Transverse colon (tissue), 4 donors: ENCODE data around the gene PARP4. TPM values are rescaled to one million over a fixed set of nuclear protein-coding genes. Genes with fewer than 3 reads are reported as not detected.
"Not testable (repeated sequence)": the region's sequence is repeated elsewhere in the genome, so short reads cannot be mapped to it uniquely, and the experiment has no call there.

Experiments used
- DNase-seq: peaks from one replicate; pipeline ENCODE4 v3.0.0-alpha.2; 2019
- H3K27ac ChIP-seq, 4 donors: fragments of 200-600 bp; sonication (generic); 2 replicates each; pipeline ENCODE4 v1.5.1; 2016 to 2018; ENCODE audit warnings: inconsistent platforms in 4 of 4
- H3K27me3 ChIP-seq: fragments of 200-600 bp; sonication (generic); 2 replicates; pipeline ENCODE4 v1.5.1; 2017; ENCODE audit warnings: inconsistent platforms
- H3K36me3 ChIP-seq, 4 donors: fragments of 200-600 bp; sonication (generic); 2 replicates each; pipeline ENCODE4 v1.5.1; 2017 to 2019; ENCODE audit warnings: inconsistent platforms in 4 of 4
- H3K4me1 ChIP-seq, 4 donors: fragments of 200-600 bp; sonication (generic); 2 replicates each; pipeline ENCODE4 v1.5.1; 2017 to 2020; ENCODE audit warnings: inconsistent platforms in 4 of 4
- H3K4me3 ChIP-seq, 4 donors: fragments of 200-600 bp; sonication (generic); 1 replicate in 1 of 4; 2 replicates in 3 of 4; pipeline versions ENCODE4 v1.5.1 to v1.6.1; 2017 to 2019; ENCODE audit warnings: inconsistent platforms in 4 of 4
- H3K9me3 ChIP-seq, 2 donors: fragments of 200-600 bp; sonication (generic); 2 replicates each; pipeline ENCODE4 v1.5.1; 2017 to 2019; ENCODE audit warnings: inconsistent platforms in 2 of 2
- CTCF ChIP-seq, 5 experiments: fragments of 200-600 bp in 3 of 5; fragments of 450-650 bp in 2 of 5; sonication (generic) in 3 of 5; IDR thresholded peaks; 1 replicate in 2 of 5; 2 replicates in 3 of 5; pipeline ENCODE4 v1.5.1; 2016 to 2017; ENCODE audit warnings: antibody characterized with exemption in 5 of 5, inconsistent platforms in 3 of 5, mild to moderate bottlenecking in 2 of 5, moderate library complexity in 1 of 5
- EP300 ChIP-seq: sonication (generic); formaldehyde crosslinking; IDR thresholded peaks from one replicate; pipeline ENCODE4 v1.6.1; 2017; ENCODE audit warnings: antibody characterized with exemption, low read depth
- POLR2A ChIP-seq: fragments of 450-650 bp; IDR thresholded peaks from one replicate; pipeline ENCODE4 v1.6.1; 2016; ENCODE audit warnings: antibody characterized with exemption, mild to moderate bottlenecking, moderate library complexity
- POLR2AphosphoS5 ChIP-seq, 3 donors: sonication (generic); formaldehyde crosslinking; IDR thresholded peaks; one replicate each; pipeline ENCODE4 v1.6.1; 2016; ENCODE audit warnings: antibody characterized with exemption in 3 of 3
- WGBS, 2 donors: methylation state at CpG; one replicate each; pipeline ENCODE4 v1.1.5; 2018; ENCODE audit warnings: low coverage in 1 of 2; 5-methylcytosine and 5-hydroxymethylcytosine counted together
- in situ Hi-C, 4 donors: fragments of 200-750 bp; cut with MboI; loops; one replicate each; pipeline versions ENCODE4 v1.15.0 to v1.15.1; 2017; ENCODE audit warnings: low sequenced_read_pairs in 3 of 4, low pct_ligation_motif_present in 1 of 4, low pct_unique_long_range_greater_than_20kb in 1 of 4
- intact Hi-C: fragments of 100-400 bp; cut with DNase I; formaldehyde crosslinking; loops from one replicate; pipeline ENCODE4 v1.15.1; 2023; ENCODE audit warnings: low total_unique reads
- total RNA-seq, 4 donors: library from RNA; depleted of rRNA; stranded (reverse); fragments of >200 nt; gene quantifications; one replicate each; pipeline ENCODE4 v1.1.0, GENCODE V29; 2016

Gene PARP4
- total RNA-seq, 4 donors from 2014 or later: 120 to 176 (median 147) TPM

- in situ Hi-C loops (loop anchor here in 1 of 4 donors (5.0 kb wide), 1 partner anchor 1425 kb away; no protein-coding TSS in a partner anchor), intact Hi-C loops (loop anchor here (5.0 kb wide), 1 partner anchor 1425 kb away; no protein-coding TSS in a partner anchor)
Measured at GRCh38 chr13:24386816-24387708, 125.5 kb downstream of the PARP4 start.

GRCh38 chr13:24385902-24386301 lies 126.7 kb downstream of the PARP4 start:
- no peak overlapping the region for H3K4me3 ChIP-seq
- intact Hi-C loops: loop anchor here (5.0 kb wide), 1 partner anchor 1424 kb away; no protein-coding TSS in a partner anchor
- H3K9me3 ChIP-seq: no peaks in the 10 kb centered on the region
- in situ Hi-C loops: loop anchor here in 1 of 4 donors (5.0 kb wide), 1 partner anchor 1424 kb away; no protein-coding TSS in a partner anchor
- H3K36me3 ChIP-seq: no peaks in the 10 kb centered on the region
- no peaks in the 10 kb centered on the region for H3K27me3 ChIP-seq
- DNase-seq: no peak
- no peaks in the 10 kb centered on the region for H3K4me1 ChIP-seq
- WGBS, 2 donors: 83% methylated on average over 10 of the region's 10 CpGs; no CpG with 5 or more reads in 1 of the 2 donors
- TF ChIP-seq EP300 (no peak), POLR2AphosphoS5 (IDR thresholded peaks at IDR 0.05) (no peak), CTCF (IDR thresholded peaks at IDR 0.05) (no peak), POLR2A (no peak)
- H3K27ac ChIP-seq: no peak overlapping the region

More at GRCh38 chr13:24386816-24387708, 125.5 kb downstream of the PARP4 start:
- Histone ChIP-seq H3K4me1 (no peaks in the 10 kb centered on the region), H3K4me3 (no peak overlapping the region), H3K27ac (no peak overlapping the region), H3K9me3 (no peaks in the 10 kb centered on the region), H3K36me3 (no peaks in the 10 kb centered on the region), H3K27me3 (no peaks in the 10 kb centered on the region)
- 85 to 93% methylated on average over 3 to 23 of the region's 23 CpGs for WGBS, 2 donors
- TF ChIP-seq EP300 (no peak), POLR2AphosphoS5 (IDR thresholded peaks at IDR 0.05) (no peak), POLR2A (no peak), CTCF (IDR thresholded peaks at IDR 0.05) (no peak)
- no peak for DNase-seq

- not testable (repeated sequence) for H3K4me1 ChIP-seq, H3K9me3 ChIP-seq, H3K36me3 ChIP-seq, H3K4me3 ChIP-seq, DNase-seq, H3K27ac ChIP-seq, H3K27me3 ChIP-seq
- 84 to 87% methylated on average over 11 to 15 of the region's 15 CpGs for WGBS, 2 donors
- intact Hi-C loops: loop anchor here (5.0 kb wide), 1 partner anchor 1423 kb away; no protein-coding TSS in a partner anchor
- in situ Hi-C loops: loop anchor here in 1 of 4 donors (5.0 kb wide), 1 partner anchor 1423 kb away; no protein-coding TSS in a partner anchor
Measured at GRCh38 chr13:24384946-24385345, 127.6 kb downstream of the PARP4 start.

GRCh38 chr13:24384091-24384490 lies 128.5 kb downstream of the PARP4 start:
- WGBS, 2 donors: 92 to 93% methylated on average over 15 to 17 of the region's 17 CpGs
- in situ Hi-C loops, DNase-seq, H3K36me3 ChIP-seq, H3K27ac ChIP-seq, H3K9me3 ChIP-seq, H3K27me3 ChIP-seq, H3K4me3 ChIP-seq, H3K4me1 ChIP-seq, intact Hi-C loops: not testable (repeated sequence)

GRCh38 chr13:24381541-24382265 lies 130.9 kb downstream of the PARP4 start:
- 60 to 78% methylated on average over 2 to 14 of the region's 14 CpGs for WGBS, 2 donors
- in situ Hi-C loops (no loop called here), intact Hi-C loops (no loop called here)
- Histone ChIP-seq H3K9me3 (no peaks in the 10 kb centered on the region), H3K27ac (no peak overlapping the region), H3K4me1 (no peaks in the 10 kb centered on the region), H3K36me3 (no peaks in the 10 kb centered on the region), H3K27me3 (no peaks in the 10 kb centered on the region), H3K4me3 (no peak overlapping the region)
- TF ChIP-seq EP300: no peak
- TF ChIP-seq POLR2AphosphoS5 (IDR thresholded peaks at IDR 0.05): no peak
- TF ChIP-seq CTCF (IDR thresholded peaks at IDR 0.05): no peak
- no peak for TF ChIP-seq POLR2A
- no peak for DNase-seq

GRCh38 chr13:24380881-24381280 lies 131.7 kb downstream of the PARP4 start:
- in situ Hi-C loops, H3K4me3 ChIP-seq, H3K27me3 ChIP-seq, H3K27ac ChIP-seq, DNase-seq, H3K4me1 ChIP-seq, H3K36me3 ChIP-seq, intact Hi-C loops, H3K9me3 ChIP-seq: not testable (repeated sequence)

GRCh38 chr13:24380227-24380626 lies 132.4 kb downstream of the PARP4 start:
- H3K4me3 ChIP-seq, in situ Hi-C loops, H3K4me1 ChIP-seq, H3K27ac ChIP-seq, intact Hi-C loops, H3K27me3 ChIP-seq, DNase-seq, H3K36me3 ChIP-seq, H3K9me3 ChIP-seq: not testable (repeated sequence)
- WGBS, 2 donors: 62 to 75% methylated on average over 2 to 3 of the region's 3 CpGs
